SK-N-SH (cell line): Measurements from ENCODE around the gene RBMS3. TPM values are rescaled to one million over a fixed set of nuclear protein-coding genes. Genes with fewer than 3 reads are reported as not detected.

Experiments used
- CTCF ChIA-PET: fragments of 300-600, 350-600 bp; formaldehyde crosslinking; extraction: SDS; loops from one replicate; lab custom pipeline; 2021; lab: Yijun Ruan, JAX
- POLR2A ChIA-PET: fragments of 350-600 bp; sonication (Branson Sonifier 250); formaldehyde crosslinking; extraction: SDS; loops from one replicate; lab custom pipeline; 2020; ENCODE audit warnings: antibody characterized with exemption, inconsistent platforms; lab: Yijun Ruan, JAX
- DNase-seq: peaks from one replicate; pipeline ENCODE4 v3.0.0; 2012
- H2AFZ ChIP-seq: fragments of 200-600 bp; sonication (generic); 2 replicates; pipeline ENCODE4 v1.8.1; 2016; ENCODE audit warnings: antibody characterized with exemption, mild to moderate bottlenecking, low read depth
- H3F3A ChIP-seq: fragments of 200-600 bp; sonication (generic); replicated peaks from 2 replicates; pipeline ENCODE3; 2016; ENCODE audit warnings: antibody characterized with exemption, mild to moderate bottlenecking; ENCODE audit not compliant: insufficient read depth
- H3K27ac ChIP-seq, 2 experiments: fragments of 200-500 bp in 1 of 2; fragments of 200-600 bp in 1 of 2; sonication (Bioruptor generic) in 1 of 2; sonication (generic), shearing (Covaris generic) in 1 of 2; 2 replicates each; pipeline versions ENCODE4 v1.5.1 to v1.6.1; 2014 to 2016; ENCODE audit warnings: low read depth in 2 of 2, inconsistent platforms in 1 of 2, low read length in 1 of 2, mild to moderate bottlenecking in 1 of 2, mixed read lengths in 1 of 2
- H3K27me3 ChIP-seq: fragments of 200-600 bp; sonication (generic), shearing (Covaris generic); 2 replicates; pipeline ENCODE4 v1.6.1; 2016; ENCODE audit warnings: mixed run types; ENCODE audit not compliant: insufficient read depth
- H3K36me3 ChIP-seq, 2 experiments: fragments of 200-500 bp in 1 of 2; fragments of 200-600 bp in 1 of 2; sonication (Bioruptor generic) in 1 of 2; sonication (generic) in 1 of 2; replicated peaks in 1 of 2; 2 replicates each; pipeline versions ENCODE3 to v1.5.1; 2014 to 2016; ENCODE audit warnings: low read length in 1 of 2, mild to moderate bottlenecking in 1 of 2; ENCODE audit not compliant: insufficient read depth in 2 of 2, control insufficient read depth in 1 of 2
- H3K4me1 ChIP-seq, 2 experiments: fragments of 200-500 bp in 1 of 2; fragments of 200-600 bp in 1 of 2; sonication (Bioruptor generic) in 1 of 2; sonication (generic), shearing (Covaris generic) in 1 of 2; 2 replicates each; pipeline versions ENCODE4 v1.5.1 to v1.6.1; 2014 to 2016; ENCODE audit warnings: low read depth in 1 of 2, low read length in 1 of 2, mixed run types in 1 of 2; ENCODE audit not compliant: insufficient read depth in 2 of 2, control insufficient read depth in 1 of 2
- H3K4me2 ChIP-seq: fragments of 200-600 bp; sonication (generic), shearing (Covaris generic); 2 replicates; pipeline ENCODE4 v1.6.1; 2017; ENCODE audit warnings: mixed run types
- H3K4me3 ChIP-seq, 2 experiments: fragments of 200-500 bp in 1 of 2; fragments of 200-600 bp in 1 of 2; sonication (Bioruptor generic) in 1 of 2; sonication (generic), shearing (Covaris generic) in 1 of 2; 2 replicates each; pipeline versions ENCODE4 v1.5.1 to v1.8.1; 2014 to 2016; ENCODE audit warnings: low read depth in 2 of 2, inconsistent platforms in 1 of 2, low read length in 1 of 2, mild to moderate bottlenecking in 1 of 2, mixed read lengths in 1 of 2, moderate library complexity in 1 of 2
- H3K79me2 ChIP-seq: fragments of 200-600 bp; sonication (generic); 2 replicates; pipeline ENCODE4 v1.8.1; 2017; ENCODE audit warnings: mild to moderate bottlenecking; ENCODE audit not compliant: insufficient read depth
- H3K9ac ChIP-seq: fragments of 200-600 bp; sonication (generic); 2 replicates; pipeline ENCODE4 v1.6.1; 2017; ENCODE audit warnings: mixed run types
- H3K9me2 ChIP-seq: fragments of 200-600 bp; sonication (generic); 2 replicates; pipeline ENCODE4 v1.6.1; 2017; ENCODE audit warnings: mixed run types
- H3K9me3 ChIP-seq: fragments of 200-600 bp; sonication (generic); 2 replicates; pipeline ENCODE4 v1.6.1; 2017; ENCODE audit warnings: mixed run types, mild to moderate bottlenecking, moderate library complexity
- H4K20me1 ChIP-seq: fragments of 200-600 bp; sonication (generic); 2 replicates; pipeline ENCODE4 v1.6.1; 2017; ENCODE audit warnings: mild to moderate bottlenecking, mixed run types; ENCODE audit not compliant: insufficient read depth
- CHD2 ChIP-seq: fragments of 150-350 bp; IDR thresholded peaks from 2 replicates; pipeline ENCODE4 v1.6.1; 2018; ENCODE audit warnings: low read length; ENCODE audit not compliant: partially characterized antibody
- ELF1 ChIP-seq: IDR thresholded peaks from 2 replicates; pipeline ENCODE4 v1.4.0; 2012
- FOXM1 ChIP-seq: IDR thresholded peaks from 2 replicates; pipeline ENCODE4 v1.4.0; 2012; ENCODE audit warnings: low read depth, mild to moderate bottlenecking
- GATA2 ChIP-seq: sonication (generic); formaldehyde crosslinking; IDR thresholded peaks from 2 replicates; pipeline ENCODE4 v1.5.0; 2020; ENCODE audit warnings: mild to moderate bottlenecking, missing genetic modification reagents
- MEF2A ChIP-seq: IDR thresholded peaks from 2 replicates; pipeline ENCODE4 v1.4.0; 2012; ENCODE audit warnings: low read depth, borderline replicate concordance
- NRF1 ChIP-seq: IDR thresholded peaks from 2 replicates; pipeline ENCODE4 v1.6.1; 2012; ENCODE audit warnings: low read depth, mild to moderate bottlenecking, low read length
- POLR2AphosphoS5 ChIP-seq: IDR thresholded peaks from 2 replicates; pipeline ENCODE4 v1.6.1; 2012; ENCODE audit warnings: low read depth, low read length
- SMC3 ChIP-seq: IDR thresholded peaks from 2 replicates; pipeline ENCODE4 v1.6.1; 2012; ENCODE audit warnings: low read depth, low read length, improper control_type of control experiment
- TCF12 ChIP-seq: IDR thresholded peaks from 2 replicates; pipeline ENCODE4 v1.4.0; 2012
- TEAD4 ChIP-seq: IDR thresholded peaks from 2 replicates; pipeline ENCODE4 v1.4.0; 2012; ENCODE audit warnings: mild to moderate bottlenecking, borderline replicate concordance; ENCODE audit not compliant: insufficient read depth
- YY1 ChIP-seq: IDR thresholded peaks from 2 replicates; pipeline ENCODE4 v1.4.0; 2012; ENCODE audit warnings: low read depth, mild to moderate bottlenecking
- WGBS: methylation state at CpG from one replicate; pipeline ENCODE4 v1.1.6; 2017; ENCODE audit warnings: low lambda C conversion rate; 5-methylcytosine and 5-hydroxymethylcytosine counted together
- polyA plus RNA-seq, 3 experiments: library from polyadenylated mRNA; depleted of rRNA; stranded (reverse); fragments of >200 nt; gene quantifications; 2 replicates each; pipeline ENCODE4 v1.2.3, GENCODE V29; 2012
- TF ChIP-seq, protein P1 (sequence below): IDR thresholded peaks from 2 replicates; pipeline ENCODE4 v1.6.1; 2012; ENCODE audit warnings: mild to moderate bottlenecking, low read depth, low read length, moderate library complexity
- TF ChIP-seq, protein P2 (sequence below): fragments of 150-350 bp; IDR thresholded peaks from 2 replicates; pipeline ENCODE4 v1.6.1; 2016; ENCODE audit warnings: mild to moderate bottlenecking, low read depth, low read length

RBMS3 gene
- polyA plus RNA-seq, 1 of the 3 experiments (the other 2 are of a cell fraction): 8.2 TPM

DNA sequence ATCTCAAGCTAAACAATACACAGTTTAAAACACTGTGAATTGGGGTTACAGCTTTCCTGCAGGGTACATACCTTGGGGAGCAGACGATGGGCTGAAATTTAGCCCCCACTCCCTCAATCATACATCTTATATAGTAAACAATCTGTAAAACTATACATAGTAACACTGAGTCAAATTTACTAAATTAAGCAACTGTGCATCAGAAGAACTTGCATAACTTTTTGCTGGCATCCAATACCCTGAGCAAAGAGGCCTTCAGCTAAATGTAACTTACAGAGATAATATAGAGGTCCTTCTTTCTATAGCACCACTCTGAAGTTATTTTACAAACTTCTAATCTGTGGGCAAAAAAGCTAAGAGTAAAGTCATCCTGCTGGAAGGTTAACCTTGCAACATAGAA is 721.9 kb downstream of the RBMS3 start:
- WGBS: 100% methylated on average over 1 of the region's 1 CpG
- Histone ChIP-seq H3F3A (no peaks in the 10 kb centered on the region), H3K27me3 (no peaks in the 10 kb centered on the region), H3K4me3 (no peak overlapping the region), H3K79me2 (no peaks in the 10 kb centered on the region), H3K9ac (no peak overlapping the region), H3K4me2 (no peak overlapping the region), H3K27ac (no peak overlapping the region), H3K36me3 (peaks cover 9 to 16% of the 10 kb centered on the region in 2 experiments), H3K9me3 (no peaks in the 10 kb centered on the region), H4K20me1 (no peaks in the 10 kb centered on the region), H2AFZ (no peak overlapping the region), H3K4me1 (peaks cover 5 to 6% of the 10 kb centered on the region in 2 experiments; a peak in 3 of 4 replicates), H3K9me2 (no peaks in the 10 kb centered on the region; the same call in 1 of the 2 replicates)
- POLR2A ChIA-PET: no interaction called here
- CTCF ChIA-PET: interaction anchor here (1.0 to 2.5 kb wide), 3 partner anchors 10 to 40 kb away, joined by 3 to 10 read pairs (median 8); no protein-coding TSS in a partner anchor
- TF ChIP-seq YY1 (no peak), GATA2 (CRISPR knock-in tag) (no peak), CHD2 (no peak), FOXM1 (no peak), POLR2AphosphoS5 (no peak), MEF2A (no peak)
- TF ChIP-seq, protein P1, sequence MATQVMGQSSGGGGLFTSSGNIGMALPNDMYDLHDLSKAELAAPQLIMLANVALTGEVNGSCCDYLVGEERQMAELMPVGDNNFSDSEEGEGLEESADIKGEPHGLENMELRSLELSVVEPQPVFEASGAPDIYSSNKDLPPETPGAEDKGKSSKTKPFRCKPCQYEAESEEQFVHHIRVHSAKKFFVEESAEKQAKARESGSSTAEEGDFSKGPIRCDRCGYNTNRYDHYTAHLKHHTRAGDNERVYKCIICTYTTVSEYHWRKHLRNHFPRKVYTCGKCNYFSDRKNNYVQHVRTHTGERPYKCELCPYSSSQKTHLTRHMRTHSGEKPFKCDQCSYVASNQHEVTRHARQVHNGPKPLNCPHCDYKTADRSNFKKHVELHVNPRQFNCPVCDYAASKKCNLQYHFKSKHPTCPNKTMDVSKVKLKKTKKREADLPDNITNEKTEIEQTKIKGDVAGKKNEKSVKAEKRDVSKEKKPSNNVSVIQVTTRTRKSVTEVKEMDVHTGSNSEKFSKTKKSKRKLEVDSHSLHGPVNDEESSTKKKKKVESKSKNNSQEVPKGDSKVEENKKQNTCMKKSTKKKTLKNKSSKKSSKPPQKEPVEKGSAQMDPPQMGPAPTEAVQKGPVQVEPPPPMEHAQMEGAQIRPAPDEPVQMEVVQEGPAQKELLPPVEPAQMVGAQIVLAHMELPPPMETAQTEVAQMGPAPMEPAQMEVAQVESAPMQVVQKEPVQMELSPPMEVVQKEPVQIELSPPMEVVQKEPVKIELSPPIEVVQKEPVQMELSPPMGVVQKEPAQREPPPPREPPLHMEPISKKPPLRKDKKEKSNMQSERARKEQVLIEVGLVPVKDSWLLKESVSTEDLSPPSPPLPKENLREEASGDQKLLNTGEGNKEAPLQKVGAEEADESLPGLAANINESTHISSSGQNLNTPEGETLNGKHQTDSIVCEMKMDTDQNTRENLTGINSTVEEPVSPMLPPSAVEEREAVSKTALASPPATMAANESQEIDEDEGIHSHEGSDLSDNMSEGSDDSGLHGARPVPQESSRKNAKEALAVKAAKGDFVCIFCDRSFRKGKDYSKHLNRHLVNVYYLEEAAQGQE: no peak
- TF ChIP-seq, protein P2, sequence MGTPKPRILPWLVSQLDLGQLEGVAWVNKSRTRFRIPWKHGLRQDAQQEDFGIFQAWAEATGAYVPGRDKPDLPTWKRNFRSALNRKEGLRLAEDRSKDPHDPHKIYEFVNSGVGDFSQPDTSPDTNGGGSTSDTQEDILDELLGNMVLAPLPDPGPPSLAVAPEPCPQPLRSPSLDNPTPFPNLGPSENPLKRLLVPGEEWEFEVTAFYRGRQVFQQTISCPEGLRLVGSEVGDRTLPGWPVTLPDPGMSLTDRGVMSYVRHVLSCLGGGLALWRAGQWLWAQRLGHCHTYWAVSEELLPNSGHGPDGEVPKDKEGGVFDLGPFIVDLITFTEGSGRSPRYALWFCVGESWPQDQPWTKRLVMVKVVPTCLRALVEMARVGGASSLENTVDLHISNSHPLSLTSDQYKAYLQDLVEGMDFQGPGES: no peak
- DNase-seq: no peak

DNA sequence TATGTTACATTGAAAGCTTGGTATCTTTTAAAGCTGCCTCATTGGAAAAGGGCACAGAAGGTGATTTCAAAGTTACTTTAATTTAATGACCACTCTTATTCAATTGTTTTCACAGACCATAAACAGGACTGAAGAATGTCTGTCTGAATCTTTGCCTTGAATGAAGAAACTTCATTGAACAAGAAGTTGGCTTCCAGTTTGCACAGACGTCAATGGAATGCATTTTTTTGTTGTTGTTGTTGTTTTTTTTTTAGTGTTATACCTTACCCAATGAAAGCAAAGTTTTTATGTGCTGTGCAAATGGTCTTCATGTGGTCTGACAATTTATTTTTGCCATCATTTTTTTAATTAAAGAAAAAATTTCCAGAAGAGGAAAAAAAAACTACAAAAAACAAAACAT is 722.9 kb downstream of the RBMS3 start:
- Histone ChIP-seq H3K9ac (no peak overlapping the region), H3K79me2 (no peaks in the 10 kb centered on the region), H3K4me3 (no peak overlapping the region), H2AFZ (no peak overlapping the region), H3K36me3 (peaks cover 11 to 21% of the 10 kb centered on the region in 2 experiments), H3K9me2 (no peaks in the 10 kb centered on the region; the same call in 1 of the 2 replicates), H4K20me1 (no peaks in the 10 kb centered on the region), H3F3A (no peaks in the 10 kb centered on the region), H3K4me1 (peaks cover 6 to 9% of the 10 kb centered on the region in 2 experiments; a peak in 3 of 4 replicates), H3K9me3 (no peaks in the 10 kb centered on the region), H3K27ac (no peak overlapping the region), H3K4me2 (no peak overlapping the region), H3K27me3 (no peaks in the 10 kb centered on the region)
- 67% methylated on average over 1 of the region's 1 CpG for WGBS
- ChIA-PET CTCF (interaction anchor here (1.9 to 2.5 kb wide), 2 partner anchors 9 to 39 kb away, joined by 8 to 10 read pairs; no protein-coding TSS in a partner anchor), POLR2A (no interaction called here)
- DNase-seq: no peak
- TF ChIP-seq SMC3: no peak
- TF ChIP-seq ELF1: no peak
- TF ChIP-seq TCF12: no peak
- TF ChIP-seq TEAD4: no peak
- no peak for TF ChIP-seq NRF1
